Measurements from ENCODE around the gene CES5A.
"Not testable (repeated sequence)": the region's sequence is repeated elsewhere in the genome, so short reads cannot be mapped to it uniquely, and the experiment has no call there.

The CES5A gene

DNA sequence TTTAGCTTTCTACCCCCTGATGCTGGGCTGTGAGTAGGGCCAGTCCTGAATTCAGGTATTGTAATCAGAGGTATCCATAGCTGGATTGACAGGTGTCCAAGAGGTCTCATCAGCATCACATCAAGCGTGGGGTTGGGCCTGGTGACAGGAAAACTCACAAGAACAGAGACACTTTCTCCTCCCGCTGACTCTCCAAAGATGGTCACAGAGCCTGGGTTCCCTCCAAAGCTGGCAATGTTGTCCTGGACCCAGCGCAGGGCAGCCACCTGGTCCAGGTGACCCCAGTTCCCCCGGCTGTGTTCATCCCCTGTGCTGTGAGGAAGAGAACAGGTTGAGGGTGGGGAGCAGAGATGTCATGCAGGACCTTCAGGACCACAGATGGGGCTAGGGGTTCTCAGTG, 54.0 kb downstream of the CES5A start:
- DNase-seq (ENCODE audit: low read depth) = no peak
- TF ChIP-seq, protein P1, sequence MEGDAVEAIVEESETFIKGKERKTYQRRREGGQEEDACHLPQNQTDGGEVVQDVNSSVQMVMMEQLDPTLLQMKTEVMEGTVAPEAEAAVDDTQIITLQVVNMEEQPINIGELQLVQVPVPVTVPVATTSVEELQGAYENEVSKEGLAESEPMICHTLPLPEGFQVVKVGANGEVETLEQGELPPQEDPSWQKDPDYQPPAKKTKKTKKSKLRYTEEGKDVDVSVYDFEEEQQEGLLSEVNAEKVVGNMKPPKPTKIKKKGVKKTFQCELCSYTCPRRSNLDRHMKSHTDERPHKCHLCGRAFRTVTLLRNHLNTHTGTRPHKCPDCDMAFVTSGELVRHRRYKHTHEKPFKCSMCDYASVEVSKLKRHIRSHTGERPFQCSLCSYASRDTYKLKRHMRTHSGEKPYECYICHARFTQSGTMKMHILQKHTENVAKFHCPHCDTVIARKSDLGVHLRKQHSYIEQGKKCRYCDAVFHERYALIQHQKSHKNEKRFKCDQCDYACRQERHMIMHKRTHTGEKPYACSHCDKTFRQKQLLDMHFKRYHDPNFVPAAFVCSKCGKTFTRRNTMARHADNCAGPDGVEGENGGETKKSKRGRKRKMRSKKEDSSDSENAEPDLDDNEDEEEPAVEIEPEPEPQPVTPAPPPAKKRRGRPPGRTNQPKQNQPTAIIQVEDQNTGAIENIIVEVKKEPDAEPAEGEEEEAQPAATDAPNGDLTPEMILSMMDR (IDR thresholded peaks at IDR 0.05; ENCODE audit: insufficient read depth, low read depth, low read length, missing control alignments) = no peak
- no peak overlapping the region for H3K4me3 ChIP-seq (ENCODE audit: low read length)

DNA sequence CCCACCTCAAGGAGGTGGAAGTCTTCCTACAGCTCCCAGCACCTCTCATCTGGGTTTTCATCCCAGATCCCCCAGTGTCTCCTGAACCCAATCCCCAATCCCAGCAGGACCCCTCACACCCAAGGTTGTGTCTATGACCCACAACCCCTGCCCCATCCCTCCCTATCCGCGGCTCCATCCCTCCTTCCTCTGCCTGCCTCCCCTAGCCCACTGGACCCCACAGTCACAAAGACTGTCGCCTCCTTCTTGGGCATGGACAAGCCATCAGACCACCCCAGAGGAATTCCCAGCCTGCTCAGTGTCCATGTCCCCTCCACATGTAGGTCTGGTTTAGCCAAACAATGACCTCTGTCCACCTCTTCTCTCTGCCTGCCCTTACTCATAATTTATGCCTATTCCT, 54.6 kb downstream of the CES5A start:
- no peak for DNase-seq (ENCODE audit: low read depth)
- TF ChIP-seq, protein P1 (IDR thresholded peaks at IDR 0.05; ENCODE audit: insufficient read depth, low read depth, low read length, missing control alignments) = no peak
- H3K4me3 ChIP-seq (ENCODE audit: low read length) = no peak overlapping the region

DNA sequence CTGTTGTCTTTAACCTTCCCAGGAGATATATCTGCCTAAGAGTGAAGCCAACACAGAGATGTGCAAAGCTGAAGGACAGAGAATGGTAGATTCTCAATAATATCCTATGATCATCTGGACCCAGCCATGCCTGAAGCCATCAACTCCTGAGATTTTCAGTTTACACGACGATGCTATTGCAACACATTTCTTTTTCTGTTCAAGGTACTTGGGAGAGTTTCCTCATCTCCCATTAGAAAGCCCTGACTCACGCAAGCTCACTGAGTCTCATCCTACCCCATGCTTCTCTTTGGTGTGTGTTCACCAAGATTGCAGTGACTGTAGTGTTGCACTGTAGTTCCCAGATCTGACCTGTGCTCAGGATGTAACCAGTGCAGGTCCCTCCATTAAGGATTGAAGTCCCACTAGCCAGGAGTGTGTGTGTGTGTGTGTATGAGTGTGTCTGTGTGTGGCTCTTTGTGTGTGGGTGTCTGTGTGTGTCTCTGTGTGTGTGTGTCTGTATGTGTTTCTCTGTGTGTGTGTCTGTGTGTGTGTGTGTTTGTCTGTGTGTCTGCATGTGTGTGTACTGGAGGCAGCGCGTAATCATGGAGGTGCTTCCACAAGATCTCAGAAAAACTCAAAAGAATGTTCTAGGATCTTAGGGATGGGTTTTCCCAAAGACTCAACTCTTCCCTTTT, 57.8 kb downstream of the CES5A start:
- DNase-seq (ENCODE audit: low read depth) = no peak
- no peak overlapping the region for H3K4me3 ChIP-seq (ENCODE audit: low read length)
- TF ChIP-seq, protein P1 (IDR thresholded peaks at IDR 0.05; ENCODE audit: insufficient read depth, low read depth, low read length, missing control alignments) = no peak

DNA sequence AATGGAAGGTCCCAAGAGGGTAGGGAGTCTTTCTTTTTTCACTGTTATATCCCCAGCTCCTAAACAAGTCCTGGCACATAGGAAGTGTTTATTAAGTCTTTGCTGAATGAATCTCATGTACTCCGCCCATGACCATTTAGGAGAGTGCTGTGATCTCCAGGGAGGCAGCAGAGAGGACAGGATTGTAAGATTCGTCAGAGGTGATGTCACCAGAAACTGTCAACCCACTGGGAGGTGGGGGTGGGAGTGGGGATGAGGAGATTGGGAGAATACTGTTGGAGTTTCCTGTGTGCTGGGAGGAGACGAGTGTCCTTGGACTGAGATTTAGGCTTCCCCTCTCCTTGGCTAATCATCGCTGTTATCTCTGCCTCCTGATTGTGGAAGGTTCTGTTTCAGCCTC, 59.0 kb downstream of the CES5A start:
- H3K4me3 ChIP-seq (ENCODE audit: low read length); DNase-seq (ENCODE audit: low read depth): not testable (repeated sequence)

DNA sequence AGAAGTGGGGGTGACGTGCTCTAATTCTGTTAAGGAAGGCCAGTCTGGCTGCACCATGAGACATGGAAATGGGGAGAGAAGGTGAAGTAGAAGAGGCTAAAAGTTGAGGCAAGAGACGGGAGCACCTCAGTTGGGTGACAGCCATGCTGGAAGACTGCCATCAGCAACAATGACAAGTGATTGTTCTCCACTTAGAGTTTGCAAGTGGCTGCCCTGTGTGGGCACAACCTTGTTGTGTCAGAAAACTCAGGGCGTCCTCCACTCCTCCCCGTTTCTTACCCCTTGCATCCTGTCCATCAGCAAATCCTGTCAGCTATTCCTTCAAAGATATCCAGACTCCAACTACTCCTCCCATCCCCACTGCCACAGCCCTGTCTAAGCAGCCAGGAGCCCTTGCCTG, 59.9 kb downstream of the CES5A start:
- TF ChIP-seq, protein P1 (IDR thresholded peaks at IDR 0.05; ENCODE audit: insufficient read depth, low read depth, low read length, missing control alignments) = no peak
- no peak overlapping the region for H3K4me3 ChIP-seq (ENCODE audit: low read length)
- no peak for DNase-seq (ENCODE audit: low read depth)

DNA sequence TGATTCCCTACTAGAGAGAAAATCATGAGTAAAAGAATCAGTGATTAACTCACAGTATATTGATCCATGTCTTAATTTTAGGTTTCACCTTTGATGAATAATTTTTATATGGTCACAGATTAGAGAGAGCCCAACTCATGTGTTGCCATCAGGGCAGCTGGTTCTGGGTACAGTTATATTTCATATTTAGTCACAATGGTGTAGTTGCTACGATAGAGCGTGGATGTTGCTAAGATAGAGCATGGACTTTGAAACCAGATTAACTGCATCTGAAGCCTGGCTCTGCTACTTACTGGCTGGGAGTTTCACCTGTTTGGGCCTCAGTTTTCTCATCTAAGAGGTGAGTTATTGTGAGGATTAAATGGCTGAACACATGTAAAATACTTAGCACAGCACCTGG, 61.0 kb downstream of the CES5A start:
- H3K4me3 ChIP-seq (ENCODE audit: low read length); DNase-seq (ENCODE audit: low read depth): not testable (repeated sequence)

DNA sequence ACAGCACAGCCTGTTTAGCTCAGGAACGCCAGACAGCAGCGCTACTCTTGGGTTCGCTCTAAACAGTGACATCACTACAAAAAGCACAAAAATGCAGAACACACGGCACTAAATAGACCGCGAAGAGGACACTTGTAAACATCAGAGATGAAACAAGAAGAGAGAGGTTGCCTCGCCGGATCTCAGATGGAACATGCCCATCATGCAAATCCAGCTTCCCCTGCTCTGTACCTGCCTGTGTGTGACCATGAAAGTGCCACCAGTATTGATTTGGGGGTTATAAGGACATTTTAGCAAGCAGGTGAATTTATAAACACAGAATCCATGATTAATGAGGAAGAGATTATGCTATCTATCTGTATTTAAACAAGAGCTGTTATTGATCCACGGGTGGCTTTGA, 61.4 kb downstream of the CES5A start:
- not testable (repeated sequence) for DNase-seq (ENCODE audit: low read depth); H3K4me3 ChIP-seq (ENCODE audit: low read length)

DNA sequence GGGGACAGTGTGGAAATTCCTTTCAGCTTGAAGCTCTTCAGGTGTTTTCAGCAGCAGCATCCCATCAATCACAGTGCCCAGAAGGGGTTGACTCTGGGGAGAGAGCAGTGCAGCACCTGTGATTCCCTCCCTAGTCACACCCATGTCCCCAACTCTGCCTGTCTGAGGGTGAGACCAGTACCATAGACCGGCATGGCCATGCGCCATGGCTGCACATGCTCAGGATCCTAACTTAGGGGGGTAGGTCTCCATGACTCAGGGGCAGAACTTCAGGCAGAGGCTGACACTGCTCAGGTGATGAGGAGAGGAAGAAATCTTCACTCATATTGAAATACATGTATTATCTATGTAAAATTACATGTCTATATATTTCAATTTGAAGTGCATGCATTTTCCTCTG, 62.2 kb downstream of the CES5A start:
- TF ChIP-seq, protein P1 (IDR thresholded peaks at IDR 0.05; ENCODE audit: insufficient read depth, low read depth, low read length, missing control alignments) = no peak
- no peak for DNase-seq (ENCODE audit: low read depth)
- H3K4me3 ChIP-seq (ENCODE audit: low read length) = no peak overlapping the region

DNA sequence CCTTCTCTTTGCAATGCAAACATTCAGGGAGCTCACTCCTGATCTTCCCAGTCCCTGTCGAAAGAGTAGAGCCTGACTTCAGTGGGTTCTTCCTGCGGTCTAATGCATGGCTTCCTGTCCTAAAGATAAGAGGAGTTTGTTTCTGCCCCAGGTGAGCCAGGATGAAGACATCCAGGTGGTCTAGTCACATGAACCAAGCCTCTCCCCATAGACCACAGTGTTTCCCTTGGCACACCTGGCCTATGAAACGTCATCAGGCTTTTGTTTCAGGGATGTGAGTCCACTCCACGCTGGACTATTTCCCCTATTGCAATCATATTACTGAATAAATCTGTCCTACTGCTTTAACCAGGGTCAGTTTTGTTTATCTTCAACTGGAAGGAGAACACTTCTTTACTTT, 63.4 kb downstream of the CES5A start:
- DNase-seq (ENCODE audit: low read depth) = no peak
- no peak overlapping the region for H3K4me3 ChIP-seq (ENCODE audit: low read length)
- TF ChIP-seq, protein P1 (IDR thresholded peaks at IDR 0.05; ENCODE audit: insufficient read depth, low read depth, low read length, missing control alignments) = no peak
